HepG2 (cell line): ENCODE results near the gene ANKRD53. TPM values are rescaled to one million over a fixed set of nuclear protein-coding genes. Genes with fewer than 3 reads are reported as not detected.

ENCODE experiments used
- HINFP ChIP-seq: sonication (generic); formaldehyde crosslinking; IDR thresholded peaks from 2 replicates; pipeline ENCODE4 v1.4.0; 2020; ENCODE audit warnings: low read depth, mild to moderate bottlenecking, missing genetic modification reagents
- MEF2D ChIP-seq: sonication (generic); formaldehyde crosslinking; IDR thresholded peaks from 2 replicates; pipeline ENCODE4 v1.5.1; 2020; ENCODE audit warnings: mild to moderate bottlenecking, missing genetic modification reagents
- RFX3 ChIP-seq: IDR thresholded peaks from 2 replicates; pipeline ENCODE4 v1.6.1; 2016; ENCODE audit warnings: missing biosample characterization, missing genetic modification reagents
- ZBTB33 ChIP-seq: sonication (generic); formaldehyde crosslinking; IDR thresholded peaks from 2 replicates; pipeline ENCODE4 v1.4.0; 2020; ENCODE audit warnings: missing genetic modification reagents
- polyA plus RNA-seq, 8 experiments: library from polyadenylated mRNA; depleted of rRNA in 3 of 8; stranded (reverse) in 7 of 8; unstranded in 1 of 8; fragments of >200 nt; fragmentation: Illumina TruSeq in 4 of 8; extraction: Trizol in 4 of 8; gene quantifications; 2 replicates each; pipeline versions ENCODE4 v1.2.1 to v1.2.3, GENCODE V29; 2011 to 2016; ENCODE audit warnings: low read depth in 4 of 8, missing spikeins in 1 of 8, mixed read lengths in 1 of 8; ENCODE audit not compliant: insufficient read depth in 1 of 8
- total RNA-seq, 5 experiments: library from RNA; depleted of rRNA; stranded (reverse); fragments of >200 nt; fragmentation: Illumina TruSeq; extraction: Trizol; gene quantifications; 2 replicates each; pipeline ENCODE4 v1.2.3, GENCODE V29; 2016; ENCODE audit warnings: low read depth in 1 of 5
- TF ChIP-seq, protein P1 (sequence below), 2 experiments: IDR thresholded peaks; 2 replicates each; pipeline ENCODE4 v1.6.1; 2011 to 2012; ENCODE audit warnings: low read length in 2 of 2, borderline replicate concordance in 1 of 2, low read depth in 1 of 2, mild to moderate bottlenecking in 1 of 2, moderate library complexity in 1 of 2

ANKRD53 gene
- total and polyA plus RNA-seq, 2 of the 13 experiments (the other 11 are each of a cell fraction or from before 2014, with no cell fraction given), result 0.15 TPM; not detected in 1

- TF ChIP-seq, protein P1, sequence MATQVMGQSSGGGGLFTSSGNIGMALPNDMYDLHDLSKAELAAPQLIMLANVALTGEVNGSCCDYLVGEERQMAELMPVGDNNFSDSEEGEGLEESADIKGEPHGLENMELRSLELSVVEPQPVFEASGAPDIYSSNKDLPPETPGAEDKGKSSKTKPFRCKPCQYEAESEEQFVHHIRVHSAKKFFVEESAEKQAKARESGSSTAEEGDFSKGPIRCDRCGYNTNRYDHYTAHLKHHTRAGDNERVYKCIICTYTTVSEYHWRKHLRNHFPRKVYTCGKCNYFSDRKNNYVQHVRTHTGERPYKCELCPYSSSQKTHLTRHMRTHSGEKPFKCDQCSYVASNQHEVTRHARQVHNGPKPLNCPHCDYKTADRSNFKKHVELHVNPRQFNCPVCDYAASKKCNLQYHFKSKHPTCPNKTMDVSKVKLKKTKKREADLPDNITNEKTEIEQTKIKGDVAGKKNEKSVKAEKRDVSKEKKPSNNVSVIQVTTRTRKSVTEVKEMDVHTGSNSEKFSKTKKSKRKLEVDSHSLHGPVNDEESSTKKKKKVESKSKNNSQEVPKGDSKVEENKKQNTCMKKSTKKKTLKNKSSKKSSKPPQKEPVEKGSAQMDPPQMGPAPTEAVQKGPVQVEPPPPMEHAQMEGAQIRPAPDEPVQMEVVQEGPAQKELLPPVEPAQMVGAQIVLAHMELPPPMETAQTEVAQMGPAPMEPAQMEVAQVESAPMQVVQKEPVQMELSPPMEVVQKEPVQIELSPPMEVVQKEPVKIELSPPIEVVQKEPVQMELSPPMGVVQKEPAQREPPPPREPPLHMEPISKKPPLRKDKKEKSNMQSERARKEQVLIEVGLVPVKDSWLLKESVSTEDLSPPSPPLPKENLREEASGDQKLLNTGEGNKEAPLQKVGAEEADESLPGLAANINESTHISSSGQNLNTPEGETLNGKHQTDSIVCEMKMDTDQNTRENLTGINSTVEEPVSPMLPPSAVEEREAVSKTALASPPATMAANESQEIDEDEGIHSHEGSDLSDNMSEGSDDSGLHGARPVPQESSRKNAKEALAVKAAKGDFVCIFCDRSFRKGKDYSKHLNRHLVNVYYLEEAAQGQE (IDR thresholded peaks at IDR 0.05; ENCODE audit: borderline replicate concordance in 1 of 2, low read depth in 1 of 2, low read length in 2 of 2), result no peak
- TF ChIP-seq RFX3 (CRISPR knock-in tag), result no peak
- no peak for TF ChIP-seq HINFP (CRISPR knock-in tag)
- TF ChIP-seq MEF2D, result no peak
- TF ChIP-seq ZBTB33, result no peak
These were observed 17.4 kb upstream of the ANKRD53 start (continued) for GRCh38 chr2:70960833-70961647.
